ENCODE data around the gene ASCL3.

DNA sequence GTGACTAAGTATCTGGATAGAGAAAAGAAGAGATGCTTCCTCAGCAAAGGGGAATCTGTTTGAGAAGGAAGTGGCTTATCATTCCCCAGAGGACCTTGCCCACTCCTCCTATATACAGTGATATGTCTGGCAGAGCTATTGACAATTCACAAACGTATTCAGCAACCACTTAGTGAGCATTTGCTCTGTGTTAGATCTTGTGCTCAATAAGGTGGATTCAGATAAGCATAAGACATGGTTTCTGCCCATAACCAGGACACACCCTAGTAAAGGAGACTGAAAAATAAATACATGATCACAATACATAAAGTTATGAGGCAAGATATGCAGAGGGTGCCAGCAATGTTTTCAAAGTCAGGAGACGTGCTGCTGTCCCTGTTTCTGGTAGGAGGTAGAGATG, 20.0 kb upstream of the ASCL3 start:
- TF ChIP-seq CTCF (IDR thresholded peaks at IDR 0.05; ENCODE audit: insufficient read depth, low read length) (no peak), GABPA (IDR thresholded peaks at IDR 0.05; ENCODE audit: low read depth) (no peak)
